GM20000 (cell line): ENCODE measurements around the gene ELP5.

Experiments
- DNase-seq: peaks from one replicate; pipeline ENCODE4 v3.0.0; 2012; ENCODE audit warnings: low spot score
- TF ChIP-seq, protein P1 (sequence below): IDR thresholded peaks from 2 replicates; pipeline ENCODE4 v1.5.1; 2012; ENCODE audit warnings: mild to moderate bottlenecking, control low read depth; ENCODE audit errors: extremely low read depth, missing control alignments

ELP5 gene

DNA sequence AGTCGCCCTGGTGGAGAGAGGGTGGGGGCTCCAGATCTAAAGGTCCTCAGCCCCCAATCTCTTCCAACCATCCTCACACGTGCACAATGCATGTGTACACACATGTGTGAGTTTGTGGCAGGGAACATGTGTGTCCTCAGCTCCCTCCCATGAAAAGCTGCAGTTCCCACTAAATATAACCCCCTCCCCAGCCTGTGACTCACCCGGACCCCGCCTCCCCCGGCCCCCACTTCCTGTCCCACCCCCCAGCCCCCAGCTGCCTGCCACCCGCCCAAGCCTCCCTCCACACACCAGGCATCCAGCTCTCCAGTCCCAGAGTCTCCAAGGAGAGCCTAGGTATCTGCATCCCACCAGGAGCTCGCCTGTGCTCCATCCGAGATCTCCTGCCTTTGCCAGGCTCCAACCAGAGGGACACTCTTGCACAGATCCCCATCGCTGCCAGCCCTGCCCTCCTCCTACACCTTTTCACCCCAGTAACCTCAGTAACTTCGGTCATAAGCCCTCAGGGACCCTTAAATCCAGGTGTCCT, 36.3 kb upstream of the ELP5 start:
- no peak for DNase-seq
- TF ChIP-seq, protein P1, sequence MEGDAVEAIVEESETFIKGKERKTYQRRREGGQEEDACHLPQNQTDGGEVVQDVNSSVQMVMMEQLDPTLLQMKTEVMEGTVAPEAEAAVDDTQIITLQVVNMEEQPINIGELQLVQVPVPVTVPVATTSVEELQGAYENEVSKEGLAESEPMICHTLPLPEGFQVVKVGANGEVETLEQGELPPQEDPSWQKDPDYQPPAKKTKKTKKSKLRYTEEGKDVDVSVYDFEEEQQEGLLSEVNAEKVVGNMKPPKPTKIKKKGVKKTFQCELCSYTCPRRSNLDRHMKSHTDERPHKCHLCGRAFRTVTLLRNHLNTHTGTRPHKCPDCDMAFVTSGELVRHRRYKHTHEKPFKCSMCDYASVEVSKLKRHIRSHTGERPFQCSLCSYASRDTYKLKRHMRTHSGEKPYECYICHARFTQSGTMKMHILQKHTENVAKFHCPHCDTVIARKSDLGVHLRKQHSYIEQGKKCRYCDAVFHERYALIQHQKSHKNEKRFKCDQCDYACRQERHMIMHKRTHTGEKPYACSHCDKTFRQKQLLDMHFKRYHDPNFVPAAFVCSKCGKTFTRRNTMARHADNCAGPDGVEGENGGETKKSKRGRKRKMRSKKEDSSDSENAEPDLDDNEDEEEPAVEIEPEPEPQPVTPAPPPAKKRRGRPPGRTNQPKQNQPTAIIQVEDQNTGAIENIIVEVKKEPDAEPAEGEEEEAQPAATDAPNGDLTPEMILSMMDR, result no peak

DNA sequence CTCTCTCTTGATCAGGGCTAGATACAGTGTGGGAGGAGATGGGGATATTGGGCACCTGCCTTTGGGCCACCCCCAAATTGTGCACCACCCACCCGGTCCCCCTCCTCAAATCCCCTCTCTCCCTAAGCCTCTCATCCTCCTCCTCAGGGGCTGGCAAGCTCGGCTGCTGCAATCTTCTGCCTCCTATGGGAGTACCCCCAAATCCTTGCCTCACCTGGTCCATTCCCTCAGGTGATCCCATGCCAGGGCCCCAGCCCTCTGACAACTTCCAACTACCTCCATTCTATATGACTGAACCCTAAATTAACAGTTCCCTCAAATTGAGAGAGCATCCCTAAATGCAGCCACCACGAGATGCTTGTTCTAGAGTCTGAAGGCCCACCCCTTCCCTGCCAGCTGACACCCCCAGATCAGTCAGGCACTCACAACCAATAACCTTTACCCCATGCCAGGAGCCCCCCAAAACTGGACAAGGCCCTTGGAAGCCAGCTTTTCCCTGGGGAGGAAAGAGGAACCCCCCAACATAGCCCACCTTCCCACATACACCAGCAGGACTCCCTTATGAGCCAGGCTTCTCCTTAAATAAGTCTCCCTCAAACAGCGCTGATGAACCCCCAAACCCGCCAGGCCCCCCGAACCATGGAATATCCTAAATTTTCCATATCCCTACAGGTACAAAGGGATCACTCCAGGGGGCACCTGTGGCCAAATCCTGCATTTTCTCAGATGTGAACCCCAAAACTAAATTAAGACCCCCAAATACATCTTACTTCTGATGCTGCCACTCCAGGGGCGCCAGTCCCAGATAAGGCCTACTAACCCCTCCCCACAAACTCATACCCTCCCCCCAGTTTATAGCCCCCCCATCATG, 35.5 kb upstream of the ELP5 start:
- no peak for DNase-seq
- TF ChIP-seq, protein P1, result no peak

DNA sequence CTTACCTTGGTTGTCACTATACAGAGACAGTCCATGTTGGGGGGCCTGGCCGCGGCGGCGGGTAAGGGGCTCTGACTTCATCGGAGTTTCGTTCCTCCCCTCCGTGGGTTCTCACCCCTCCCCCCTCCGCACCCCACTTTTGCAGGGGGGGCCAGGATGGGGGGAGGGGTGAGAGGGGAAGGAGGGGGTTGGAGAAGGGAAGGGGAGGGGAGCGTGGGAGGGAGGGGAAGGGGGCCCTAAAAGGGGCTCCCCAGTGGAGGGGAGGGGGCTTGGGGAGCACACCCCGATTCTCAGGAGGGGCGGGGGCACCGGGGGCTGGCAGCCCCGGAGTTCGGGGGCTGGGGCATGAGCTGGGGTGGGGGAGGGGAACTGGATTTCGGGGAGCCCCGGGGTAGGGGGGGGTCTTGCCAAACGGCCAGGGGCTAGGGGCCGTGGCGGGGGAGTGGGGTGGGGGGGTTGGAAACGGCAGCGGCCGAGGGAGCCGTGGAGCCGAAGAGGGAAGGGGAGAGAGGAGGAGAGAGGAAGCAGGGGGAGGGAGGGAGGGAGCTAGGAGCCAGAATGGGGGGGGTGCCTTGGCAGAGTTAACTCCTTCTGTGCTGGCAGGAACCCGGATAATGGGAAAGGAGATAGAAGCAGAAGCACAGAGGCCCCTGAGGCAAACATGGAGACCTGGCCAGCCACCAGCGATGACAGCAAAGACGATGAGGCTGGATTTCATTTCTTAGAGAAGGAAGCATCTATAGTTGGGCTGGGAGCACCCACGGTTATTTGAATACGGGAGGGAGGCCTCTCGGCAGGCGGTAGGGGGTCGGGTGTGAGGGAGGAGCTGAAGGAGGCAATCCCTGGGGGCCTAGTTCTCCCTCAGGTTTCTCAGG, 34.7 kb upstream of the ELP5 start:
- peak; percentile 46 for DNase-seq
- TF ChIP-seq, protein P1, result no peak

DNA sequence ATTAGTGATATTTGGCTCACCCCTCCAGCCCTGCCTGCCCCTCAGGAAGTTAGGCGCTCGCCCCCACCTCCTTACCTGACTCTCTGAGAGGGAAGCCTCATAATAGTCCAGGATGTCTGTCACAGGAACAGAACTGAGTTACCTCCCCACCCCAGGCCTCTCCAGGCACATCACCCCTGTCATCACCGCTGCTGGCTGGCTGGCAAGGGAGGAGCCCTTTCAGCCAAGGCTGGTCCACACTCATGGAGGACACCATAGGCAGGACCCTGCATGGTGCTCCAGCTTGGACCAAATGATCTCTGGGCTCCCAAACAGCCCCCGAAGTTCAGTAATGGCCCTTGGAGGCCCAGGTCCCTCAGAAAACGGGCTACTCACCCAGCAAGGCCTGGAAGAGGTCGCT, 33.8 kb upstream of the ELP5 start:
- TF ChIP-seq, protein P1, result no peak
- no peak for DNase-seq

DNA sequence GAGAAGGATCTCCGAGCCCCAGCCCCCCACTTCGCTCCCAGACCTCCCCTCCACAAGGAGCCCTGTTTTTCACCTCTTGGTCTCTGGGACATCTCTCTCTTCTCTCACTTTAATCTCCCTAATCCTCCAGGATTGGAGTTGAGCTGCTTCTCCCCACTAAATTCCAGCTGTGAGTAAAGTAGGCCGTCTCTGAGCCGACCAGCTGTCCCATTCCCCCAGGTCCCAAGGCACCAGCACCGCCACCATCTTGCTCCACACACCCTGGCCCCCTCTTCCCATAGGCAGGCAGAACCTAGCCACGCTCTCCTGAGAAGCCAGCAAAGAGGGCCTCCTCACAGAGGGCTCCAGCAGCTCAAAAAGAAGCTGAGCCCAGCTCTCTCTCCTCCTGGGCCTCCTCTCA, 33.3 kb upstream of the ELP5 start:
- TF ChIP-seq, protein P1, result no peak
- no peak for DNase-seq

DNA sequence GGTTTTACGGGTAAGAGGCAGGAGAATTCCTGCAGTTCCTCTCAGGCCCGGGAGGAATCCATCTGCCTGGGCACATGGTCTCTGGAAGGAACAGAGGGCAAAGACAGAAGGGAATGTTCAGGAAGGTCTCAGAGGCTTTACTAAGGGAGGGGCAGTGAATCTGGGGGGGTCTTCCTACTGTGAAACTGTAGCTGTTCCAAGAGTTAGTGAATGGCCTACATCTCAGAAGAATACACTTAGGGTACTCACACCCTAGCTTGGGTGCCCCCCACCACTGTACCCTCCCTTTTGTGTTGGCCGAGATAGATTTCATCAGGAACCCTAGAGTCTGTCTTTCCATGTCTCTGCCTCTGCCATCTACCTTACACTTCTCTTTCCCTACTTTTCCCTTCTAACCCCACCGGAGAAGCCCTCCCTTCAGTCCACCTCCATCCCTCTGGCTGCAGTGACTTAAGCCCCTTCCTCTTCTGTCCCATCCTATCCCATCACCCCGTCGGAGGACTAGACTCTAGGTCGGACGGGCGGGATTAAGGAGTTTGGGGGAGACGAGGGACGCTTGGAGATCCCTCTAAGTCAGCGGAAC, 32.7 kb upstream of the ELP5 start:
- TF ChIP-seq, protein P1, result no peak
- DNase-seq, result no peak
